ENCODE results near the gene RAET1L.
A peak's percentile ranks its signal among the peaks of the same experiment; 100 is the strongest.
"Not testable (repeated sequence)": the region's sequence is repeated elsewhere in the genome, so short reads cannot be mapped to it uniquely, and the experiment has no call there.

RAET1L gene

GRCh38 chr6:150043501-150044412 is 18.4 kb upstream of the RAET1L start:
- no peak for DNase-seq

DNA sequence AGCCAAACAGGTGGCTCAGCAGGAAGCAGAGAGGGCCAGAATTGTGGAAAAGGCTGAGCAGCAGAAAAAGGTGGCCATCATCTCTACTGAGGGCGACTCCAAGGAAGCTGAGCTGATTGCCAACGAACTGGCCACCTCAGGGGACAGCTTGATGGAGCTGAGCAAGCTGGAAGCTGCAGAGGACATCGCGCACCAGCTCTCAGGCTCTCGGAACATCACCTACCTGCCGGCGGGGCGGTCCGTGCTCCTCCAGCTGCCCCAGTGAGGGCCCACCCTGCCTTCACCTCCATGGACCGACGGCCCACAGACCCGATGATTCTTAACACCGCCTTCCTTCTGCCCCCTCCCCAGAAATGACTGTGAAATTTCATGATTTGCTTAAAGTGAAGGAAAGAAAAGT is 17.8 kb upstream of the RAET1L start:
- no peak for DNase-seq

DNA sequence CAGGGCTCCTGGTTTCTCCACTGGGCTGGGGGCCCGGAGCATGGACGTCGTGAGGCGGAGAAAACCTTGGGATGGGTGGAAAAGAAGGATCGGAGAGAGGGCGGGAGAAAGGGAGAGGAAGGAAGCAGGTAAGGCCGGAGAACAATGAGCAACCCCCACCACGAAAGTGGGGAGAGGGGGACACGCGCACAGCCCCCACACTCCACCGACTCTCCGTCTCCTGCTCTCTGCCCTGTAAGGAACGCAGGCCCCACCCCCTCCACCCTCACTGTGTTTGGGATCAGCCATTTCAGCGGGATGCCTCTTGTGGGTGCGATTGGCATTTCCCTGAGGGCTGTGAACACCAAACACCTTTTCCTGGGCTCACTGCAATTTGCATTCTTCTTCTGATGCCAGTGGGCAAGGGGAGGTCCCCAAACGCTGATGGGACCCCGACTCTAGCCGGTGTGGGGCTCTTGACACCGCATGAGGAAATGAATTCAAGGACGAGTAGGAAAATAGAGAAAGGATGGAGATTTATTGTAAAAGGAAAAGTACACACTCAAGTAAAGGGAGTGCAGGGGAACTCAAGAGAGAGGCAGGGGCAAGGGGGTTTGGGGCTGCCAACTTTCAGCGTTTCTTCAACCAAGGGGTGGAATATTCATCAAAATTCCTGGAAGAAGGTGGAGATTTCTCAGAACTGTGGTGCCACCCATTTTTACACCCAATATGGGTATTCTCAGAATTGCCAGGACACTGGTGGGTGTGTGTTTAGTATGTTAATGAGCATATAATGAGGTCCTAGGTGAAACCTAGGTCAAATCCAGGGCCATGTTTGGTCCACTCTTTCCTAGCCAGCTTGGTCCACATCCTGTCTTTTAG is 13.1 kb upstream of the RAET1L start:
- no peak for DNase-seq

- no peak for DNase-seq
Measured at GRCh38 chr6:150037526-150038201, 12.3 kb upstream of the RAET1L start.

DNA sequence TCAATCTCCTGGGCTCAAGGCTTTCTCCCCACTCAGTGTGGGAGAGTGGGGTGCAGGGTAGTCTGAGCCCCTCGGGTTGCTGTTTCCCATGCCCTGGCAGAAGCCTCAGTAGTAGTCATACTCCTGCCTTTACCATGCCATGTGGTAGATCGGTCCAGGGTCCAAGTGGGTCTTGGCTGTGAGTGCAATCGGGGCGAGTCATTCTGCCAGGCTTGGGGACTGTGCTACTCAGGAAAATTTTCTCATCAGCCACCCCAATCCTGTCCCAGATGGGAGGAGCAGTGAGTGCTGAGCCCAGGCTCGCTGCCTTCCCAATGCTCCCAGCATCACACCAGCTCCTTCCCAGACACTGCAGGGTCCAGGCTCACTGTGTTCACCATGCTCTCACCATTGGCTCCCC is 10.7 kb upstream of the RAET1L start:
- DNase-seq: no peak

- DNase-seq: no peak
Measured at GRCh38 chr6:150033207-150033771, 8.0 kb upstream of the RAET1L start.

DNA sequence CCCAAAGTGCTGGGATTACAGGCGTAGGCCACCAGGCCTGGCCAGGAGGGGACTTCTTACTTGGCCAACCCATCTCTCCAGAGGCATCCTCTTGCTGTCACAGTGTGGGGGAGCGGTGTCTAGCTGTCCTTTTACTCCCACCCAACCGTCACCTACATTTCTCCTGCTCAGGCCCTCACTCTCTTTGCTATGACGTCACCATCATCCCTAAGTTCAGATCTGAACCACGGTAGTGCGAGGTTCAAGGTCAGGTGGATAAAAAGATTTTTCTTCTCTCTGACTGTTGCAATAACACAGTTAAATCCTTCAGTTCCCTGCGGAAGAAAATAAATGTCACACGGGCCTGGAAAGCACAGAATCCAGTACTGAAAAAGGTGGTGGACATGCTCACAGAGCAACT is 7.3 kb upstream of the RAET1L start:
- no peak for DNase-seq

GRCh38 chr6:150030611-150031010 is 5.3 kb upstream of the RAET1L start:
- DNase-seq: no peak

DNA sequence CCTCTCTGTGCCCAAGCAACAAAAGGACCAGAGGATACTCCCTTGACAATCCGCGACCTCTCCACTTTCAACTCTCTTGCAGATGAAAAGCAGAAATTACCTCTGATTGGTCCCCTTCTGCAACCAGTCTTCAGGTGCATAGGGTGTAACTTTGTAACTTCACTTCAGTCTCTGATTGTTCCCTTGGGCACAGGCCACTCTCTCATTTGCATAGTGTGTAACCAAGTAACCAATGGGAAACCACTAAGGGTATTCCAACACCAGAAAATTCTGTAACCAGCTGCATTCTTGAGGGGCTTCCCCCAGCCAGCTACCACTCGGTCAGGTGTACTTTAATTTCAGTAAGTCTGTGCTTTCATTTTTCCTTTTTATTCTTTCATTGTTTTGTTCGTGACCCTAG is 4.4 kb upstream of the RAET1L start:
- DNase-seq: no peak

GRCh38 chr6:150029276-150029675 is 3.9 kb upstream of the RAET1L start:
- DNase-seq: no peak

DNA sequence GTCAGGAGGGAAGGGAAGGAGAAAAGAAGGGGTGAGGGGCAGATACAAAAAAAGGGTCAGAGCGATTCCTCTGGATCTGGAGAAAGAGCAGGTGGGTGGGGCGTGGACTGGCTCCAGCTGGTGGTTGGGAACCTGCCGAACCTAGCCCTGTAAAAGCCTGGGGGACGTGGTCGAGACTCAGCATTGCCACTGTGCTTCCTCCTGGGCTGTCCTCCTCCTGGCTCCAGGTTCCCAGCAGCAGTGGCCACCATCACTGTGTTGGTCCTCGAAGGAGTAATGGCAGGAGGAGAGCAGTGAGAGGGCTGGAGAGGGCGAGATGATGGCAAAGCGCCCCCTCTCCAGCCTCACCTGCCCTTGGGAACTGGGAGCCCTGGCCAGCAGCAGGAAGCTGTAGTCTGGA is 3.5 kb upstream of the RAET1L start:
- no peak for DNase-seq

DNA sequence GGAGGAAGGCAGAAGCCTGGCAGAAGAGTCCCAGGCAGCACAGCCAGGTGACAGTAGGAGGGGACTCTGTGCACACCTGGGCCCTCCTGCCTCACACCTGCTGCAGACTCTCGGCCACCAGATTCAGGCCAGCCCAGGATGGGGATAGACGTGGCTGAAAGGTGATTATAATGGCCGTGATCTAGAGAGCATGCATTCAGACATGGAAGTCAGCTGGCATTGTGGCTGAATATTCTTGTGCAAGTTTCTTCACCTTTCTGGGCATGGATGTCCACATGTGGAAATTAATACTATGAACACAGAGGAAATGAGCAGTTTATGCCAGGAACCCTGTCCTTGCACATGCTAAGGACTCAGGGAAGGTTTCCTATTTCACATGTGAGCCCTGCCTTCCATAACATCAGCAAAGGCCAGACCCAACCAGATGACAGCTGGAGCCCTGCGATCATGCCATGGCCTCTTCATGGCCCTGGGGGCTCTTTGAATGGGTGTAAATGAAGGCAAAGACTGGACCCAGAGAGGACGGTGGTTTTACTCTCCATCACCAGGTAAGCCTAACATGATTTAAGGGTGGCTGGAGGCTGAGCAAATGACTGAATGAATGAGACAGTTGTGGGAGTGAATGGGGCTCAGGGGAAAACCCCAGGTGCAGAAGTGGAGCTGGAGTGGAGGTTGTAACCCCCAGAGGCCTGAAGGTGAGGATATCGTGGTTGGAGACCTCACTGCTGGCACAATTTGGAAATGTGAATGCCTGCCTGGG is 2.7 kb upstream of the RAET1L start:
- no peak for DNase-seq

DNA sequence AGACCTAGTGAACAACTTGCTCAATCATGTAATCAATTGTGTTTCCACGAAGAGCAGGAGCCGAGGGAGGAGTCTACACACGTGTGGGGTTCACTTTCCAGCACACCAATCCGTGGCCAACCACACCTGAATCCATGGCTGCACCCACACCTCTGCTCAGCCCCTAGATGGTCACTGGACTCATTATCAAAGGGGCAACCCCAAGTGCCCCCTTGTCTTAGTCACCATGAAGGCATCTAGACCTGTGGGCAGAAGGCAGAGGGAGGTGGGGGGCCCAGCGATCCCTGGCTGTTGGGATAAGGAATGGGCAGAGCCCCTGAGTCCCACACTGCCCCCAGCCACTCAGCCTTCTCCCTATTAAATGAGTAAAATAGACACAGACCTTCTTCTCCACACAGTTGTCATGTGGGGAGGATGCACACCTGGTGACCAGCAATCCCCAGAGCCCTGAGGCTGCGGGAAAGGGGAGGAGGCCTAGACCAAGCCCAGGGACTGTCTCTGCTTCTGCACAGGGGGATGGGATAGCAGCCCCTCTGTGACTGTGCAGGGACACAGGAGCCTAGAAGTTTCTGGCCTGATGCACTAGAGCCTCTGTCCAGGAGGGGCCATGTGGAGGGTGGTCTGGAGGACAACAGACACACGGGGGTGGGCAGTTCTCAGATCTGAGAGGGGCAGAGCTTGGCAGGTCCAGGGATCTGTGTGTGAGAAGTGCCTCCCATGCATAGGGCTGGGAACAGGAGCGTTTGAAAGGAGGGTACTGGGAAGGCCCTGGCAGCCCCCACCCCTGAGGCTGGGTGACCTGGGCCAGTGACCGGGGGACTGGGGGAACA is 1.9 kb upstream of the RAET1L start:
- DNase-seq: no peak

DNA sequence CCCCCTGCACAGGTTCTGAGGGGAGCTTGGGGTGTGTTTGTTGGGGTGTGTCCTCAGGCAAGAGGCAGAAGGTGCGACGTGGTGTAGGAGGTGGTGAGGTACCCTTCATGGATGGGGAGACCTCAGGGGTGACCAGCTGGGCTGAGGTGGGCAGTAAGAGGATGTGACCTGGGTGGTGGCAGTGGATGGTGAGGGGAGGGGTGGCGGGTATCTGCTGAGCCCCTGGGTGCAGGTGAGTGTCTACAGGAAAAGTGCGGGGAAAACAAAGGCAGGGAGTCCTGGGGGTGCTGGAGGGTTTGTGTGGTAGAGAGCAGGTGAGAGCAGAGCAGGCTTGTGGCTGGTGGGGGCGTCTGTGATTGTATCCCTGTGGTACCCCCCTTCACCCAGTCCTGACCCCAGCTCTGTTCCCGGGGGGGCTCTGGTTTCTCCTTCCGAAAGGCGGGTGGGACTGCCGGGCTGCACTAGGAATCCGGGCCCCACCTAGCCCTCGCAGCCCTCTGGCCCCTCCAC is 631 bp downstream of the RAET1L start:
- no peak for DNase-seq

GRCh38 chr6:150024021-150024420 is 1.3 kb downstream of the RAET1L start:
- DNase-seq: not testable (repeated sequence)

DNA sequence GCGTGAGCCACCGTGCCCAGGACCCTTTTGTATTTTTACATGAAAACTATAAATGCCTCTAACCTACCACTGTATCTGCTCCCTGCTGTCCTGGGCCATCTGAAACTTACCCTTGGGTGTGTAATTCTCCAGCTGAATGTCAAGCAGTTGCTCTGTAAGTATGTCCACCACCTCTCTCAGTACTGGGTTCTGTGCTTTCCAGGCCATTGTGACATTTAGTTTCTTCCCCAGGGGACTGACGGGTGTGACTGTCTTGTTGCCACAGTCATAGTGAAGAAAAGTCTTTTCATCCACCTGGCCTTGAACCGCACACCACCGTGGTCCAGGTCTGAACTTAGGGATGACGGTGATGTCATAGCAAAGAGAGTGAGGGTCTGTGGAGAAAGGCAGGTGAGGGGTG is 3.5 kb downstream of the RAET1L start:
- not testable (repeated sequence) for DNase-seq

DNA sequence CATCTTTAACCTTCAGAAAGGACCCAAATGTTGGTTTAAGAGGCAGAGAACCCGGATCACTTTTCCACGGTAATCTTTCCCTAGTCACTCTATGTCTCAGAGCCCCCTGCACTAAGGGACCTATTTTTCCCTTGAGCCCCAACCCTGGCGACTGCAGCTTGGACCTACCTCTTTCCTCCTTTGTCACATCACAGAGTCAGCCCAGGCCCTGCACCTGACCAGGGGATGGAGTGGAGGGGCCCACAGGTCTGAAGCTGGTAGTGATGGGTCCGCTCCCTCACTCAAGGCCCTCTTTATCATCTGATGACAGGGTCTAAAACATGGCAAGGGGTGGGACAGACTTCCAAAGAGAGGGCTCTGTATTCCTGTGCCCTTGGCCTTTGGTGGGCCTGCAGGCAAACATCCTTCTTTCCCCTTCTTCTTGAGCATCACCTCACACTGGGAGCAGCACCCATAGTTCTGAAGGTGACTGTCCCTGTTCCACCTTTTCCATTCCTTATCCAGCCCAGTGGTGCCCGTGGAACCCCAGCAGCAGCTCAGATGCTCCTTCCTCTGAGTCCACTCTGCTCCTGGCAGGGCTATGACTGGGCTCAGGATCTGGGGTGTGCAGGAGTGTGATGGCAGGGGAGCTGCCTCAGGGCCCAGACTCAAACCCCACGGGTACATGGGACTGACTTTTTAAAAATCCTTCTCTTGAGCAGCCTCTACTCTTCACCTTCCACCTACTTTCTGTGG is 6.3 kb downstream of the RAET1L start:
- no peak for DNase-seq

- not testable (repeated sequence) for DNase-seq
Measured at GRCh38 chr6:150017186-150017521, 8.2 kb downstream of the RAET1L start.

DNA sequence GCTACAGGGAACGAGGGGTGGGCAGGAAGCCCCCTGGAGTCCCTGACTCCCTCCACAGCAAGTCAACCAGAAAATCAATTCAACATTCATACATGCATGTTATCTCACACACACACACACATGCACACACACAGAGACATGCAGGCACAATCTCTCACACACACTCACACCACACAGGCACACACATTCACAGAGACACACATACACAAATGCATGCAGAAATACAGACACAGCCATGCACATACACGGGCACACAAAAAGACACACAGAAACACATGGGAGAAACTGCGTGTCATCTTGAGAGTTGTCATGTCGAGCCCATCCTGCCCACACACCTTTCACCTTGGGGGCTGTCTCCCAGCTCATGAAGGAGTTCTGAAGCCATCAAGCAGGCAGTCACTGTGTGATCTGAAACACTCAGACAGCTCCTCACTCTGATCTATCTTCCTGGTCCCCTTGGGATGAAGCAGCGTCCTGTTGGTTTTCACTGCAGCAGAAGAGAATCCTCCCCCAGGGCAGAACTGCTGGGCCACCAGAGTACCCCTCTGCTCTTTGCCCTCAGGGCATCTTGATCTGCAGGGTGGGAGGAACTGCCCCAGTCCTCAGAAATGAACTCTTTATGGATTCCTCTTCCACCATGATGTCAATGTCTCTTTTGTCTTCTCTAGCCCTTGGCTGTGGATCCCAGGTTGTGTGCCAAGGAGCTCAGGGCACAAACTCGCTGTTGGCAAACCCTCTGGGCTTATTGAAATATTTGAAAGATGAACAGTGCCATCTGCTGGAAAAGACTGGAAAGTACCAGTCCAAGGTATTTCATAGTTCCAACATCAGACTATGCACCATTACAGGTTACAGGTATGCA is 8.8 kb downstream of the RAET1L start:
- DNase-seq: peak; percentile 45

Data from activated T-cell treated with anti-CD3 and anti-CD28 coated beads for 4 hours (primary cell).